NCI-H524 (cell line): ENCODE measurements around the gene KRT80.

Source experiments
- DNase-seq, 2 experiments: peaks; one replicate each; lab custom pipeline; 2025; lab: John Stamatoyannopoulos, UW

The KRT80 gene

GRCh38 chr12:52179396-52179973 is 12.3 kb downstream of the KRT80 start:
- no peak for DNase-seq

- no peak for DNase-seq
Measured at GRCh38 chr12:52178984-52179383, 12.8 kb downstream of the KRT80 start.

GRCh38 chr12:52178443-52178842 is 13.4 kb downstream of the KRT80 start:
- no peak for DNase-seq

GRCh38 chr12:52175371-52176350 is 16.2 kb downstream of the KRT80 start:
- peak in 1 of 2 experiments; percentile 10 for DNase-seq

GRCh38 chr12:52173526-52173925 is 18.3 kb downstream of the KRT80 start:
- no peak for DNase-seq

GRCh38 chr12:52172956-52173355 is 18.9 kb downstream of the KRT80 start:
- no peak for DNase-seq

- DNase-seq, result peak in 1 of 2 experiments; percentile 44
Measured at GRCh38 chr12:52171950-52172512, 19.8 kb downstream of the KRT80 start.

GRCh38 chr12:52170827-52171226 is 21.0 kb downstream of the KRT80 start:
- no peak for DNase-seq

- no peak for DNase-seq
Measured at GRCh38 chr12:52169886-52170285, 21.9 kb downstream of the KRT80 start.

GRCh38 chr12:52168019-52168717 is 23.6 kb downstream of the KRT80 start:
- DNase-seq, result no peak

- no peak for DNase-seq
Measured at GRCh38 chr12:52167526-52167925, 24.3 kb downstream of the KRT80 start.

- no peak for DNase-seq
Measured at GRCh38 chr12:52166672-52167071, 25.1 kb downstream of the KRT80 start.

GRCh38 chr12:52165096-52165855 is 26.5 kb downstream of the KRT80 start:
- DNase-seq, result no peak

GRCh38 chr12:52164624-52165023 is 27.2 kb downstream of the KRT80 start:
- no peak for DNase-seq

- no peak for DNase-seq
Measured at GRCh38 chr12:52162981-52163380, 28.8 kb downstream of the KRT80 start.

GRCh38 chr12:52160200-52160599 is 31.6 kb downstream of the KRT80 start:
- DNase-seq, result no peak

GRCh38 chr12:52157566-52158150 is 34.2 kb downstream of the KRT80 start:
- no peak for DNase-seq

- peak; percentile 24 to 70 for DNase-seq
Measured at GRCh38 chr12:52156757-52157565, 34.9 kb downstream of the KRT80 start.

- DNase-seq, result no peak
Measured at GRCh38 chr12:52156311-52156710, 35.5 kb downstream of the KRT80 start.
